Kidney epithelial cell (primary cell): Measurements from ENCODE around the gene USP47. TPM values are rescaled to one million over a fixed set of nuclear protein-coding genes. Genes with fewer than 3 reads are reported as not detected.
A peak's percentile ranks its signal among the peaks of the same experiment; 100 is the strongest.

Experiments
- DNase-seq: peaks from one replicate; pipeline ENCODE4 v3.0.0-alpha.2; 2010; ENCODE audit warnings: low read depth
- H3K27me3 ChIP-seq: 2 replicates; pipeline ENCODE4 v1.6.0; 2011; ENCODE audit warnings: low read length; ENCODE audit not compliant: control insufficient read depth, insufficient read depth
- H3K36me3 ChIP-seq: 2 replicates; pipeline ENCODE4 v1.5.1; 2011; ENCODE audit warnings: low read length; ENCODE audit not compliant: control insufficient read depth, insufficient read depth
- H3K4me3 ChIP-seq: 2 replicates; pipeline ENCODE4 v1.5.1; 2011; ENCODE audit warnings: low read depth, mild to moderate bottlenecking, control low read depth, low read length
- CTCF ChIP-seq: IDR thresholded peaks from 2 replicates; pipeline ENCODE4 v1.5.1; 2011; ENCODE audit warnings: mild to moderate bottlenecking, moderate library complexity, low read length, control low read depth, inconsistent platforms; ENCODE audit not compliant: insufficient read depth, poor library complexity, severe bottlenecking
- total RNA-seq: library from RNA; depleted of rRNA; stranded (reverse); fragments of >200 nt; gene quantifications from 2 replicates; pipeline ENCODE4 v1.2.3, GENCODE V29; 2015

The USP47 gene
- total RNA-seq, 1 donor from 2014 or later = 46.3 TPM

- H3K36me3 ChIP-seq = no peaks in the 10 kb centered on the region
- H3K4me3 ChIP-seq = no peak overlapping the region
- no peaks in the 10 kb centered on the region for H3K27me3 ChIP-seq
- no peak for DNase-seq
- TF ChIP-seq CTCF = no peak
These were observed 146.4 kb downstream of the USP47 start for GRCh38 chr11:11988099-11988651.

- Histone ChIP-seq H3K4me3 (no peak overlapping the region), H3K36me3 (no peaks in the 10 kb centered on the region), H3K27me3 (no peaks in the 10 kb centered on the region)
- DNase-seq = no peak
- TF ChIP-seq CTCF = peak; percentile 4
These were observed 147.0 kb downstream of the USP47 start for GRCh38 chr11:11988681-11989261.

GRCh38 chr11:11989774-11990744 is 148.3 kb downstream of the USP47 start:
- Histone ChIP-seq H3K36me3 (no peaks in the 10 kb centered on the region), H3K27me3 (no peaks in the 10 kb centered on the region), H3K4me3 (no peak overlapping the region)
- no peak for TF ChIP-seq CTCF
- no peak for DNase-seq

GRCh38 chr11:11992257-11993212 is 150.8 kb downstream of the USP47 start:
- DNase-seq = no peak
- Histone ChIP-seq H3K27me3 (no peaks in the 10 kb centered on the region), H3K36me3 (peaks cover 2% of the 10 kb centered on the region), H3K4me3 (no peak overlapping the region)
- TF ChIP-seq CTCF = no peak

GRCh38 chr11:11993839-11994238 is 152.1 kb downstream of the USP47 start:
- no peaks in the 10 kb centered on the region for H3K27me3 ChIP-seq
- H3K4me3 ChIP-seq = no peak overlapping the region
- no peak for TF ChIP-seq CTCF
- peak; percentile 61 for DNase-seq
- peaks cover 2% of the 10 kb centered on the region for H3K36me3 ChIP-seq
